PC-9 (cell line): ENCODE measurements around the gene TP53RK. TPM values are rescaled to one million over a fixed set of nuclear protein-coding genes. Genes with fewer than 3 reads are reported as not detected.

Source experiments
- BruUV-seq: library from RNA; stranded (reverse); fragments of 400-500 nt; replicated peaks from 2 replicates; lab custom pipeline; 2021; lab: Mats Ljungman, UMichigan
- CTCF ChIA-PET: fragments of 300-600 bp; sonication (Branson Sonifier 250); formaldehyde crosslinking; loops from one replicate; lab custom pipeline; 2022; ENCODE audit warnings: antibody characterized with exemption; lab: Charles Lee
- POLR2A ChIA-PET: fragments of 300-600 bp; sonication (Branson Sonifier 250); formaldehyde crosslinking; loops from one replicate; lab custom pipeline; 2022; ENCODE audit warnings: antibody characterized with exemption; ENCODE audit not compliant: unreplicated experiment; lab: Charles Lee
- DNase-seq, 2 experiments: peaks; one replicate each; pipeline versions ENCODE4 v3.0.0 to v3.0.0-alpha.2; 2015 to 2022; ENCODE audit warnings: mixed read lengths in 1 of 2
- H2AFZ ChIP-seq: fragments of 200-600 bp; sonication (generic); 2 replicates; pipeline ENCODE4 v1.8.1; 2017; ENCODE audit warnings: antibody characterized with exemption
- H3F3A ChIP-seq: fragments of 200-600 bp; sonication (generic); 2 replicates; pipeline ENCODE4 v1.8.1; 2017; ENCODE audit warnings: antibody characterized with exemption, mild to moderate bottlenecking, low read depth; ENCODE audit not compliant: insufficient read depth
- H3K27ac ChIP-seq: fragments of 200-600 bp; sonication (generic); 2 replicates; pipeline ENCODE4 v1.6.1; 2016; ENCODE audit warnings: mixed run types
- H3K27me3 ChIP-seq: fragments of 200-600 bp; sonication (generic); 2 replicates; pipeline ENCODE4 v1.6.1; 2016; ENCODE audit warnings: low read depth, mixed run types; ENCODE audit not compliant: insufficient read depth
- H3K36me3 ChIP-seq: fragments of 200-600 bp; sonication (generic); 2 replicates; pipeline ENCODE4 v1.6.1; 2016; ENCODE audit warnings: low read depth, mixed run types
- H3K4me1 ChIP-seq: fragments of 200-600 bp; sonication (generic); replicated peaks from 2 replicates; pipeline ENCODE4 v1.6.1; 2016; ENCODE audit warnings: mixed run types; ENCODE audit not compliant: insufficient read depth
- H3K4me2 ChIP-seq: fragments of 200-600 bp; sonication (generic); 2 replicates; pipeline ENCODE4 v1.6.1; 2017; ENCODE audit warnings: mixed run types
- H3K4me3 ChIP-seq: fragments of 200-600 bp; sonication (generic); 2 replicates; pipeline ENCODE4 v1.6.1; 2016; ENCODE audit warnings: mixed run types
- H3K79me2 ChIP-seq: fragments of 200-600 bp; sonication (generic); 2 replicates; pipeline ENCODE4 v1.6.1; 2017; ENCODE audit warnings: low read depth, mixed run types
- H3K9me2 ChIP-seq: fragments of 200-600 bp; sonication (generic); 2 replicates; pipeline ENCODE4 v1.8.1; 2017; ENCODE audit warnings: mild to moderate bottlenecking; ENCODE audit not compliant: insufficient read depth
- H3K9me3 ChIP-seq: fragments of 200-600 bp; sonication (generic); 2 replicates; pipeline ENCODE4 v1.8.1; 2016; ENCODE audit warnings: low read depth; ENCODE audit not compliant: insufficient read depth
- H4K20me1 ChIP-seq: fragments of 200-600 bp; sonication (generic); 2 replicates; pipeline ENCODE4 v1.8.1; 2017; ENCODE audit not compliant: insufficient read depth
- EZH2 ChIP-seq: fragments of 200-600 bp; sonication (generic); IDR thresholded peaks from 2 replicates; pipeline ENCODE4 v1.8.0; 2017; ENCODE audit warnings: antibody characterized with exemption, low read depth
- intact Hi-C: fragments of 100-400 bp; cut with micrococcal nuclease; formaldehyde crosslinking; loops from one replicate; pipeline ENCODE4 v1.10.0; 2022; ENCODE audit not compliant: unreplicated experiment
- total RNA-seq: library from RNA; stranded (reverse); gene quantifications from 2 replicates; pipeline ENCODE4 v1.2.3, GENCODE V29; 2021
- TF ChIP-seq, protein P1 (sequence below): fragments of 200-600 bp; sonication (generic); conservative IDR thresholded peaks from 2 replicates; pipeline ENCODE4 v1.6.1; 2017; ENCODE audit warnings: mixed run types, antibody characterized with exemption, mild to moderate bottlenecking, moderate library complexity

Gene TP53RK
- total RNA-seq, 1 experiment from 2014 or later = 10.4 TPM

DNA sequence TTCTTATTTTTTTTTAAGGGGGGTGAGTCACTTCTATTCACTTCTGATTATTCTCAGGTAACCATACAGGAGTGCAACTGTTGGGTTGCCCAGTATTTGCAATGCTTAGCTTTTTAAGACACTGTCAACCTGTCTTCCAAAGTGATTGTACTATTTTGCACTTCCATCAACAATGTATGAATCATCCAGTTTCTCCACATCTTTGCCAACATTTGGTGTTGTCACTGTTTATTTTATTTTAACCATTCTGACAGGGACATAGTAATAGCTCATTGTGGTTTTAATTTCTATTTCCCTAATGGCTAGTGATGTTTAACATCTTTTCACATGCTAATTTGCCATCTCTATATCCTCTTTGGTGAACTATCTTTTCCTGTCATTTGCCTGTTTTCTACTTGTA, 36.5 kb downstream of the TP53RK start:
- H3K4me2 ChIP-seq = no peak overlapping the region
- TF ChIP-seq, protein P1, sequence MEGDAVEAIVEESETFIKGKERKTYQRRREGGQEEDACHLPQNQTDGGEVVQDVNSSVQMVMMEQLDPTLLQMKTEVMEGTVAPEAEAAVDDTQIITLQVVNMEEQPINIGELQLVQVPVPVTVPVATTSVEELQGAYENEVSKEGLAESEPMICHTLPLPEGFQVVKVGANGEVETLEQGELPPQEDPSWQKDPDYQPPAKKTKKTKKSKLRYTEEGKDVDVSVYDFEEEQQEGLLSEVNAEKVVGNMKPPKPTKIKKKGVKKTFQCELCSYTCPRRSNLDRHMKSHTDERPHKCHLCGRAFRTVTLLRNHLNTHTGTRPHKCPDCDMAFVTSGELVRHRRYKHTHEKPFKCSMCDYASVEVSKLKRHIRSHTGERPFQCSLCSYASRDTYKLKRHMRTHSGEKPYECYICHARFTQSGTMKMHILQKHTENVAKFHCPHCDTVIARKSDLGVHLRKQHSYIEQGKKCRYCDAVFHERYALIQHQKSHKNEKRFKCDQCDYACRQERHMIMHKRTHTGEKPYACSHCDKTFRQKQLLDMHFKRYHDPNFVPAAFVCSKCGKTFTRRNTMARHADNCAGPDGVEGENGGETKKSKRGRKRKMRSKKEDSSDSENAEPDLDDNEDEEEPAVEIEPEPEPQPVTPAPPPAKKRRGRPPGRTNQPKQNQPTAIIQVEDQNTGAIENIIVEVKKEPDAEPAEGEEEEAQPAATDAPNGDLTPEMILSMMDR = no peak
- no peak for TF ChIP-seq EZH2
- H2AFZ ChIP-seq = no peak overlapping the region
- H3K9me2 ChIP-seq = no peaks in the 10 kb centered on the region
- no peaks in the 10 kb centered on the region for H3K9me3 ChIP-seq
- no peaks in the 10 kb centered on the region for H4K20me1 ChIP-seq
- H3K27ac ChIP-seq = no peak overlapping the region
- ChIA-PET POLR2A (no interaction called here), CTCF (no interaction called here)
- H3K4me1 ChIP-seq = no peaks in the 10 kb centered on the region
- no peaks in the 10 kb centered on the region for H3K36me3 ChIP-seq
- no peak for DNase-seq
- no peaks in the 10 kb centered on the region for H3K79me2 ChIP-seq
- BruUV-seq = no TSS peak
- H3F3A ChIP-seq = no peaks in the 10 kb centered on the region
- no peaks in the 10 kb centered on the region for H3K27me3 ChIP-seq
- H3K4me3 ChIP-seq = no peak overlapping the region
- intact Hi-C loops = no loop called here

DNA sequence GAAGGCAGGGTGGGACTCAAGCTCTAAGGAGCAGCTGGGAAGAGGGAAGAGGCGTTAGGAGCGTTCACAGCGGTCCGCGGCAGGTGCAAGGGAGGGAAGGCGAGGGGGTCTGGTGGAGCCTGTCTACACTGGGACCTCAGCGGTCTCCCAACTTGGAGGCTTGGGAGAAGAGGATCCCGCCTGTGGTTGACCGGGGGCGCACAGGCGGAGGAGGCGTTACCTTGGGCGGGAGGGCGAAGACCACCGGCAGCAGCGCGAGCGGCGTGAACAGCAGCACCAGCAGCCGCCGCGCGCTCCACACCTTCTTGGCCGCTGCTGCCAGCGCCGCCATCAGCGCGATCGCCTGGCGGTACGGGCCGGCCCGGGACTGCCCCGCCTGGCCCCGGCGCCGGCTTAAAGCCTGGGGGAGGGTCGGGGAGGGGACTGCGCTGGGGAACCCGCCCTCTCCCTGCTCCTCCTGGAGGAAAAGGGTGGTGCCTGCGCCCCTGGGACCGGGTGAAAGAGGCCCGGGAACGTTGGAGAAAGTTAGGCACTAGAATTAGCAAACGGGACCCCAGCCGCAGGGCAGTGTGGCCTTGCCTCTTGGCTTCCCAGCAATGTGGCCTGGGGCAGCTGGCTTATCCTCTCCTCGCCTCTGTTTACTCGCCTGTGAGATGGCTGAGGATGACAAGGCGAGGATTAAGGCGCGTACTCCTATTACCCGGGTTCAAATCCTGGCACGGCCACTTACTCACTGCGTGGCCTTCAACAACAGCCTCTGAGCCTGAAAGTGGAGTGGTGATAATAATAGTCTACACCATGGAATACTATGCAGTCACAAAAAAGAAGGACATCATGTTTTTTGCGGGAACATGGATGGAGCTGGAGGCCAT, 37.9 kb downstream of the TP53RK start, which contains the start of gene SLC13A3:
TSS of gene SLC13A3 (minus strand) at position 369 of the 872 bp plus-strand sequence. CDS start at position 331, 38 bp downstream.
- Histone ChIP-seq H3K4me2 (no peak within 1 kb of the TSS), H3K27ac (no peak within 1 kb of the TSS), H3F3A (no peaks in the 10 kb centered on the region), H3K36me3 (no peaks in the 10 kb centered on the region), H3K79me2 (no peaks in the 10 kb centered on the region), H3K27me3 (no peaks in the 10 kb centered on the region), H3K4me1 (no peaks in the 10 kb centered on the region), H4K20me1 (no peaks in the 10 kb centered on the region), H3K9me3 (no peaks in the 10 kb centered on the region), H3K9me2 (no peaks in the 10 kb centered on the region), H3K4me3 (no peak within 1 kb of the TSS), H2AFZ (no peak within 1 kb of the TSS)
- BruUV-seq = no TSS peak
- ChIA-PET POLR2A (interaction anchor here (0.7 kb wide), 1 partner anchor 14 kb away, joined by 3 read pairs; no protein-coding TSS in a partner anchor), CTCF (no interaction called here)
- TF ChIP-seq, protein P1 = no peak
- no peak for TF ChIP-seq EZH2
- intact Hi-C loops = no loop called here
- DNase-seq = no peak

DNA sequence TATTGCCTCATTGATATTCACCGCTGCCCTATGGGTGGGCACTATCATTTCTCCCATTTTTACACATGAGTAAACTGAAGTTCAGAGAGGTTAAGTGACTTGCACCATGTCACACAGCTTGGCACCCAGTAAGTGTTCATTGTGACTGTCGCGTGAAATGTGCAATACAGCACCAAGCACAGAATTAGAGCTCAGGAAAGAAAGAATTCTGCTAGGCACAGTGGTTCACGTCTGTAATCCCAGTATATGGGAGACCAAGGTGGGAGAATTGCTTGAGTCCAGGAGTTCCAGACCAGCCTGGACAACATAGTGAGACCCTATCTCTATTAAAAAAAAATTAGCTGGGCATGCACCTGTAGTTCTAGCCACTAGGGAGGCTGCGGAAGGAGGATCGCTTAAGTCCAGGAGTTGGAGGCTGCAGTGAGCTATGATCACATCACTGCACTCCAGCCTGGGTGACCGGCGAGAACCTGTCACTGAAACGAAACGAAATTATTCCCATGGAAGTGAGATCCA, 38.6 kb downstream of the TP53RK start:
- H3K9me2 ChIP-seq = no peaks in the 10 kb centered on the region
- TF ChIP-seq, protein P1 = no peak
- no peak for TF ChIP-seq EZH2
- H3K4me1 ChIP-seq = no peaks in the 10 kb centered on the region
- POLR2A ChIA-PET = interaction anchor here (0.7 kb wide), 1 partner anchor 14 kb away, joined by 3 read pairs; no protein-coding TSS in a partner anchor
- H2AFZ ChIP-seq = no peak overlapping the region
- no peak overlapping the region for H3K27ac ChIP-seq
- CTCF ChIA-PET = no interaction called here
- H3K27me3 ChIP-seq = no peaks in the 10 kb centered on the region
- H3K36me3 ChIP-seq = no peaks in the 10 kb centered on the region
- H4K20me1 ChIP-seq = no peaks in the 10 kb centered on the region
- intact Hi-C loops = no loop called here
- DNase-seq = no peak
- BruUV-seq = no TSS peak
- no peak overlapping the region for H3K4me2 ChIP-seq
- no peaks in the 10 kb centered on the region for H3F3A ChIP-seq
- no peaks in the 10 kb centered on the region for H3K79me2 ChIP-seq
- H3K9me3 ChIP-seq = no peaks in the 10 kb centered on the region
- no peak overlapping the region for H3K4me3 ChIP-seq
